IPS-NIHi11 (cell line): Measurements from ENCODE around the gene ACTR2.
"Not testable (repeated sequence)": the region's sequence is repeated elsewhere in the genome, so short reads cannot be mapped to it uniquely, and the experiment has no call there.

Source experiments
- DNase-seq: peaks from one replicate; pipeline ENCODE4 v3.0.0; 2012; ENCODE audit warnings: mixed read lengths, low spot score

ACTR2 gene

DNA sequence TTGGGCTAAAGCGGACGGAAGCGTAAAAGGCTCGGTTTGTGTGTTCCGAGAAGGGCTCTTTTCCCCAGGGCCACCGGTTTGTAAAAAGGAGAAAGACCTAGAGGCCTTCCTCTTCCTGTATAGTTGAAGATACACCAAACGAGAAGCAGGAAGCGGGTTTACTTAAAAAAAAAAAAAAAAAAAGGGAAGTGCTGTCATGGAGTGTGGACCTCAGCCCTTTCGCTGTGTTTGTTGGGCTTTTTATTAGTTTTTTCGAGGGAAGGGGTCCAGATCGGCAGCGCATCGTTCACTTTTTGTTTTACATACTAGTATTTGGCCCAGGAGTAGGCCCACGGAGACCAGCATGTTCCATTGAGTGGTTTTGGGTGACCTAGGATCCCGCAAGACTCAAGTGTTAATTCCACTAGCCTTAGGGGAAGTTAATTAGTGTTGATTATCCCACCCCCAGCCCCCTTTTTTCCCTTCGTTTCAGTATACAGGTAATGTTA is 676 bp downstream of the ACTR2 start:
- DNase-seq: peak; percentile 24

DNA sequence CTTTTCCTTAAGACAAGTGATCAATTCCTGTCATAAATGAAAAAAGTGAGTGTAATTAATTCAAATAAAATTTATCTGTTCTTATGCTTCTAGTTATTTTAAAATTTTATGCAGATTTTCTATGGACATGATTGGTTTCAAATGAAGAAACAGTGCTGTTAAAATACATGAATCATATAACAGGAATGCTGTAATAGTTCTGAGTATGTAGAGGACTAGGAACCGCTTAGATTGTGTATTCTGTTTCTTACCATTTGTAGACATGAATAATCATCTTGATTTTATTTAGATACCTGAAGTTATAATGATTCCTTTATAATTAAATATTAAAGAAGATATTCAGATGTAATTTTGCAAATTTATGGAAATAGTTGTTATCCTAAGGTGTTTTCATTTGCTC is 3.5 kb downstream of the ACTR2 start:
- DNase-seq: no peak

DNA sequence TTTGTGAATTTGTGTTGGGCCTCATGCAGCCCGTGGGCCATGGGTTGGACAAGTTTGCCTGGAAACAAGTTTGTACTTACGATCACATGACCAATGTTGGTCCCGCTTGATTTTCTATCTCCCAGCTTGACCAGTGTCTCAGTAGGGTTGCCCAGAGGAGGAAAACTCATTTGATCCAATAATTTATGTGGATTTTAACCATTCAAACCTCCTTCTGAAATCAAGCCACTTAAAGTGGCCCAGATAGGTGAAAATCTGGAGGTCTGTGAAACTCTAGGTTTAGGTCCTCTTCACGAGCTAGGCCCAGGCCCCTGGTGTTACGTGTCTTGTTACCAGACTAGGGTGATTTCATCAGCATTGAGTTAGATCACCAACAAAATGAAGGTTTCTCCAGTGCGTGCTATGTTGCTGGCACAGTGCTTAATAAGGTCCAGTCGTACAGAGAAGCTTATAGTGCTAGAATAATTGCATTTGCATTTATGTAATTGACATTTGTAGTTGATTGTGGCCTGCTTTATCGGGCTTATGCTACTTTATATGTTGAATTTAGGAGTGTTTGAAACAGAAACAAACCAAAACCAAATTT is 4.4 kb downstream of the ACTR2 start:
- DNase-seq: no peak

DNA sequence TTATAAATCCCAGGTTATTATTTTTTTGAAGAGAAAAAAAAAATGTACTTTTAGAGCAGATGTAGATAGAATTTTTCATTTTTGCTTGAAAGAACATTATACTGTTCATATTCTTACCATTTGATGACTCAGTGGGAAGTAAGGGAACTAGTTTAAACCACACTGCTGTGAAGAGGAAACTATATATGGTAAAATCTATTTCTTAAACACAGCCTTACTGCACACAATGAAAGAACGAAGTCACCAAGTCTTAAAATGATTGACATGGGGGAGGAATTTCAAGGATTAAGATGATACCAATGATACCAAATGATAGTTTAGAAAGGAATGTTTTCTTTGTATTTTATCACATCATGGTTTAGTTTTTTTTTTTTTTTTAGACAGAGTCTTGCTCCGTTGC is 5.0 kb downstream of the ACTR2 start:
- DNase-seq: no peak

DNA sequence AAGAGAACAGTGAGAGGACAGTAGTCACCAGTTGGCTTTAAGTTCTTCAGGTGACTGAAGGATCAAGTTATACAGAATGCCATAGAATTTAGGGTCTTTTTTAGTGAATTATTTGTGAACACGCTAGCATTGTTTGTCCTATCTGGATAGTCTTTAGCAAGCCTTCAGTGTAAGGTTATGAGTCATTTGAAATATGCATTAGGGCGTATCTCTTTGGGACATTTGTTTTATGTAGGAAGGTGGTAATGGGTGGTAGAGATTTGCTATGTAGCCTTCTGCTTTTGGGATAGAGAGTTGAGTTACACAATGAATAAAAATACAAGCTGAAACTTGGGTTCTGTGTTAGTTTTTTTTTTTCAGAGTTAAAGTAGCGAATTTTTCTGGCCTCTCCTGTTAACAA is 13.0 kb downstream of the ACTR2 start:
- no peak for DNase-seq

DNA sequence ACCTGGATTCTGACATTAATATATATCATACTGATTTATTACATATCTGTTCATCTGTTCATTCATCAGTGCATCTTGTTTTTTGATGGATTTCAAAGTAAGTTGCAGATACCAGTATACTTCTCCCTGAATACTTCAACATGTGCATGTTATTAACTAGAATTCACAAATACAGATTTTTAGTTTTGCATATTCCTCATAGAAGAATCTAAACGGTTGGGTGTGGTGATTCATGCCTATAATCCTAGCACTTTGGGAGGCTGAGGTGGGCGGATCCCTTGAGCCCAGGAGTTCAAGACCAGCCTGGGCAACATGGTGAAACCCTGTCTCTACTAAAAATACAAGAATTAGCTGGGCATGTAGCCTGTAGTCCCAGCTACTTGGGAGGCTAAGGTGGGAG is 16.8 kb downstream of the ACTR2 start:
- DNase-seq: not testable (repeated sequence)

DNA sequence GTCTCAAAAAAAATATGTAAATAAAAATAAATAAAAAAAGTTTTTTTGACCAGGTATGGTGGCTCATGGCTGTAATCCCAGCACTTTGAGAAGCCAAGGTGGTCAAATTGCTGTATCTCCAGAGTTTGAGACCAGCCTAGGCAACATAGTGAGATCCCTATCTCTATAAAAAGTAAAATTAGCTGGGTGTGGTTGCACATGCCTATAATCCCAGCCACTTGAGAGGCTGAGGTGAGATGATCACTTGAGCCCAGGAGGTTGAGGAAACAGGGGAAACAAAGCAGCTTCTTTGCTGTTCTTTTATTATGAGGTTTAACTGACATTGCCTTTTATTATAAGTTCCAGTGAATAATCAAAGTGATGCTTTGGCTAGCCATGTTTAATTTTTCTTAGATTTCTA is 25.0 kb downstream of the ACTR2 start:
- DNase-seq: no peak

DNA sequence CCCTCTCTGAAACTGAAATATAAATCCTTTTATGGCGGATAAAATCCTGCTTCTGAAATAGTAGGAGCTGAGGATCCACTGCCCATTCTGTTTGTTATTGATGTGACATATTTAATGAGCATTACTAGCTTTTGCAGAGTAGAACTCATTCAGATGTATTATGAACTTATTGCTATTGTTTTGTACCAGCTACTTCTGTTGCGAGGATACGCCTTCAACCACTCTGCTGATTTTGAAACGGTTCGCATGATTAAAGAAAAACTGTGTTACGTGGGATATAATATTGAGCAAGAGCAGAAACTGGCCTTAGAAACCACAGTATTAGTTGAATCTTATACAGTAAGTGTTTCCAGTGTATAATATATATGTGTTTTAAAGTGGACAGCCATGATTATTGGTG is 27.7 kb downstream of the ACTR2 start:
- DNase-seq: no peak

DNA sequence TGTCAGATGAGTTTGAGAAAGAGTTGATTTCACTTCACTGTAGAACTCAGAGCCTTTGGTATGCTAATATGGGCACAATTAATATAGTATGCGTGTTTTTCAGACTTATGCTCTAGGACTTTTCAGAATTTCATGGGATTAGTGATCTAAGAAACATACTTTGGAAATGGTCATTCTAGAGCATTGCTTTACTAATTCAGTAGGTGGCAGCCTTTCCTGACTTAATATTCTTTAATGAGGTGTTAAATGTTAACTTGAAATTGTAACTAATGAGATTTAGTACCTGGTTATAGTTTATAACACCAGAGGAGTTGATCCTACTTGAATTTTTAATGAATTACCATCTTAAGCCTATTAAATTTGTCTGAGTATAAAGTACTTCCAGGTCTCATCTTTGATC is 28.4 kb downstream of the ACTR2 start:
- DNase-seq: no peak

DNA sequence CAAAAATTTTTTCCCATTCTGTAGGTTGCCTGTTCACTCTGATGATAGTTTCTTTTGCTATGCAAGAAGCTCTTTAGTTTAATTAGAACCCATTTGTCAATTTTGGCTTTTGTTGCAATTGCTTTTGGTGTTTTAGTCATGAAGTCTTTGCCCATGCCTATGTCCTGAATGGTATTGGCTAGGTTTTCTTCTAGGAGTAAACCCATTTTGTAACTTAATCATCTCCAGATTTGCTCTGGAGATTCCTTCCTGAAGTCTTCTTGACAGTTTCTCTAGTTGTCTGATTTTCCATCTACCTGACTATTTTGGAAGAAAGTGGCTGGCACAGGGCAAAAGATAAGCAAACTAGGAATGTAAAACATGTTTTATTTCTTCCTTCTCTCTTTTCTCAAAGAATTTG is 30.2 kb downstream of the ACTR2 start:
- DNase-seq: not testable (repeated sequence)

DNA sequence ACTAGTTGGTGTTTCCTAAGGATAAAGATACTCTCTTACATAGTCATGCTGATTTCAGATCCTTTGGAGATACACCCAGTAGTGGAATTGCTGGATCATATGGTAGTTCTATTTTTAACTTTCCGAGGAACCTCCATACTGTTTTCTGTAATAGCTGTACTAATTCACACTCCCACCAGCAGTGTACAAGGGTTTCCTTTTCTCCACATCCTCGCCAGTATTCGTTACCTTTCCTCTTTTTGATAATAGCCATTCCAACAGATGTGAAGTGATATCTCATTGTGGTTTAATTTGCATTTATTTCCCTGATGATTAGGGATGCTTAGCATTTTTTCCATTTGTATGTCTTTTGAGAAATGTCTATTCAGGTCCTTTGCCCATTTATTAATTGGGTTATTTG is 34.0 kb downstream of the ACTR2 start:
- no peak for DNase-seq

DNA sequence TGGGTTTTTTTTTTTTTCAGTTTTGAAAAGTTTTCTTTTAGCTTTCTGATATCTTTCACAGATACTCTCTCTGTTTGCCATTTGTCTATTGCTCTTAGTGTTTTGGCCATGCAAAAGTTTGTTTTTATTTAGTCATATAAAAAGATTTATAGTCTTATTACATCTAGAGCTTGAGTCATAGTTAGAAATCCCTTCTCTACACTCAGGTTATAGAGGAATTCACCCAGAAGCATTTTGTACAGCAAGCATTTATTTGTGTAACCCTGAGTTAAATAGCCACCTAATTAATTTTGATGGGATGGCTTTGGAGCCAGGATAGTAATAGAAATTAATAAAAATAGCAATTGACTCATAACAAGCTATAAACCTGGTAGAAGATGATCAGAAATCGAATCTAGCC is 35.6 kb downstream of the ACTR2 start:
- no peak for DNase-seq

DNA sequence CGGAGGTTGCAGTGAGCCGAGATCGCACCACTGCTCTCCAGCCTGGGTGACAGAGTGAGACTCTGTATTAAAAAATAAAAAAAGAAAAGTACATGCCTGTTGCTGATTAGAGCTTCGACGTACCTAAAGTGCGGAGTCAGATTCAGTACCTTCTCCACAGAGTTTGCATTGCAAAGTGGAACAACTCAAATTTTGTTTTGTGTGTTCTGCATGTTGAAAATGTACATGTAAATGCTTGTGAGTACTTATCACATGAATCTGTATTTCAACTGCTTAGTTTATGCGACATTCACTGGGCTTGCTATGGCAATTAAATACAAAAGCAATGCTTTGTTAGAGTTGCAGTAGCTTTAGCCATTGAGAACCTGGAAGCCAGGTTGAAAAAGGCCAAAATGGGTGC is 36.4 kb downstream of the ACTR2 start:
- no peak for DNase-seq

DNA sequence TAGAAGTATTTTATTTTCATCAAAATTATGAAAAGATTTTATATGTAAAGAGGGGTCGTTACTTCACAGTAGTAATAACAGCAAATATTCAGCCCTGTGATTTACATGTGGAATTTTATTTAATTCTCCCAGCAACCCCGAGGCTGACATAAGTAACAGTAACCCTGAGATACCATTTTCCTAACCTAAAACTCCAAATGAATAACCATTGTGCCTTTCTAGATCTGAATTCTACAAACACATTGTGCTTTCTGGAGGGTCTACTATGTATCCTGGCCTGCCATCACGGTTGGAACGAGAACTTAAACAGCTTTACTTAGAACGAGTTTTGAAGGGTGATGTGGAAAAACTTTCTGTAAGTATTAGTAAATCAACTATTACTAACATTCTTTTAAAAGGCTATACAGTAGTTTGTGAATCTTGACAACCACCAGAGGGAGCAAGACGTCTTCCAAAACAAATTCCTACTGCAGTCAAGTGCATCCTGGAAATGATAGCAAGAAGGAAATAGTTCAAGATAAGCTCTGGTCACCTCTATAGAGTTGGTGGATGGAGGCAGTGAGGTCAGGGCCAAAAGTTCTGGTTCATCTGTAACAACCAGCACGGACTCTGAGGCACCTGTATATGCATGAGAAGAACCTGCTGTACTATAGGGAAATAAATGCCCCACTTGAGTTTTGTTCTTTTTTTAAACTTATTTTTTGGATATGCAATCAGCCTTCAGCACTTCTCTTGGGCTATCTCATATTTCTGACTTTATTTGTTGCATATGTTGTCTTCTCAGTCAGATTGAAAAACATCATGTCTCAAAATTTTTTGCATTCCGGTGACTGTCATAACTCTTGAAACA is 37.4 kb downstream of the ACTR2 start:
- peak; percentile 42 for DNase-seq

DNA sequence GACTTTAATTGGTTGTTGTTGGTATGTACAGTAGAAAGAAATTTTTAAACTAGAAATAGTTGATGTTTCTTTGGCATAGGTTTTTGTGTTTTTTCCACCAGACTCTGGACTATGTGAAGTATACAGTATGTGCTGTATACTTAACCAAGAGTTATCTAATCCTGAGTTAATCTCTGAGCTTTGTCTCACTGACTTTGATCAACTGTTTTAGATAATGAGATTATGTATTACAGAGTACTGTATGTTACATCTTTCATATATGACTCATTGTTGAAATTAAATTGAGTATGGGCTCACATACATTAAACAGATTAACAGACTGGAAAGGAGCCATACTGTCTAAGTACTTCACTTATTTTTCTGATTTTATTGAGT is 38.0 kb downstream of the ACTR2 start:
- DNase-seq: no peak

DNA sequence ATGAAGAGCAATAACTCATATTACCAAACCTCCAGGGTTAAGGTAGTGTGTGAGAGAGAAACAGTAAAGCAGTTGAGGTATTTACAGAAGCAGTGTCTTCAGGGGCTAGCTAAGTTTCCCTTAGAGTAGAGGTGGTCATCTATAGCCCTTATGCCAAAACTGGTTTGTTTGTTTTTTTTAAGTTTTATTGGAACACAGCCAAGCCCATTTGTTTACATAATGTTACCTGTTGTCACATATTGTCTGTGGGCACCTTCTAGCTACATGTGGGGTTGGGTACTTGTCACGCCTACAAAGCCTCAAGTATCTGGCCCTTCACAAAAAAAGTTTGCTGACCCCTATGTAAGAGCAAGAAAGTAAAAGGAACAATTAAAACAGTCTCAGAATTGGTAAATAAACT is 39.4 kb downstream of the ACTR2 start:
- DNase-seq: no peak

DNA sequence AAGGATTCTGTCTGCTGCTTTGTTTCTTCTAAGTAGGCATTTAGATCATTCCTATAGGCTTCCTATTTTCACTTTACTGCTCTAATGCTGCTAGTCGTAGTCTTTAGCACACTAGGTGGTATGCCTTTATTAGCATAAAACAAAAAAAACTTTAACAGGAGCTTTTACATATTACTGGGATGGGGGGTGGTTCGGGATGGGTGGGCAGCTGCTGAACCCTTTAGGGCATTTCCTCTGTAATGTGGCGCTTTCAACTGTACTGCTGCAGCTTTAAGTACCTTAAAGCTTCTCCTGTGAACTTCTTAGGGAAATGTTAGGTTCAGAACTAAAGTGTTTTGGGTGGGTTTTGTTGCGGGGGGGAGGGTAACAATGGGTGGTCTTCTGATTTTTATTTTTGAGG is 41.3 kb downstream of the ACTR2 start:
- DNase-seq: no peak

DNA sequence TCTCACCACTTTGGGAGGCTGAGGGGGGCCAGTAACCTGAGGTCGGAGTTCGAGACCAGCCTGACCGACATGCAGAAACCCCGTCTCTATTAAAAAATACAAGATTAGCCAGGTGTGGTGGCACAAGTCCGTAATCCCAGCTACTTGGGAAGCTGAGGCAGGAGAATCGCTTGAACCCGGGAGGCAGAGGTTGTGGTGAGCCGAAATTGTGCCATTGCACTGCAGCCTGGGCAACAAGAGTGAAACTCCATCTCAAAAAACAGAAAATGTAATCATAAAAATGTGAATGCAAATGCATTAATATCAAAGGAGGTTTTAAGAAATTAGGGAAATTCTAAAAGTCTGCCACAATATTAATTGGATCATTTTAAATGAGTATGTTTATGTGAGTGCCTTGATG is 45.7 kb downstream of the ACTR2 start:
- DNase-seq: no peak

DNA sequence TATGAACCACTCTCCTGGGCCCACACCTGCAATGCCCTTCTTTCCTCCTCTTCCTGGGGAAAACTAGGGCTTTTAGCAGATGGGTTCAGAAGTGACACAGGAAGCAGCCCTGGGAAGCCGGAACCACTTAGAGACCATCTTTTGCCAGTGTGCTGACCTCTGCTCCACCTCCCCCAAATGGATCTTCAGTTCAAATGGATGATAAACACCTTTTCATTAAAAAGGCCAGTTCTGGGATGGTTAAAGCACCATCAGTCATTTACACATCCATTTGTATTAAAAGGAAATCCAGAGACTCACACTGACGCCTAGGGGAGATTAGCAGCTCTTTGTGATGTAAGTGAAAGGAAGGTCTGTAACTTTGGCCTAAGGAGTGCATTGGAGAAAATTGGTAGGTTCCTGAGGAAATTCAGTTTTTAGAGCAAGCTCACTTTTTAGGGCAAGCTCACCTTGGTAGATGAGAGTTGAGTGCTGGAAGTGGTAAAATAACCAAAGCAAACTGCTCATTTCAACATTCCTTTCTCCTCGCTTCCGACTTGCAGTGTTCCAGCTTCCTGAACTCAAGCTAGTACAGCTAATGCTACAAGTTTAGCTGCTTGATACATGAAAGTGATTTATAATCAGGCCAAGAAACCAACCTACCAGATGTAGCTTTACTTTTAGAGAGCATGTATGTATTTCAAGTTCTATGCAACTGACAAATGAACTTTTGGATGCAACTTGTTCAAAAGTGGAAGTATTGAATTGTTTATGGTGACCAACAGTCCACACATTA is 47.7 kb downstream of the ACTR2 start:
- DNase-seq: peak; percentile 73

DNA sequence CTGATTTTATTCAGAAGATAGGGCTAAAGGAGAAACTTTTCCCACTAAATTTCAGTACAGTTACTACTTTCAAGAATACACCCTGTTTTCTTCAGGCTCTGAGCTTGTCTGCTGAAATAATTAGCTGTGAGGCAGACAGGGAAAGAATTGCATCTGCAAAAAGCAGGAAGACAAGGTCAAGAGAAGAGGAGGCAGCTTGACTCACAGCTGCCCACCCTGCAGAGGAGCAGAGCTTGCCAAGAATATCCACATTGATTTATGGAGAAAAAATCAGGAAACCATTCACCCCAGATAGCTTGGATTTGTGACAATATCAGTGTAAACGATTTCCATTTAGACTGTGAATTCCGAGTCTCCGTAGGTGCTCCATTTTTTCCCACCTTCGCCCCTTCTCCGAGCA is 49.0 kb downstream of the ACTR2 start:
- DNase-seq: no peak

DNA sequence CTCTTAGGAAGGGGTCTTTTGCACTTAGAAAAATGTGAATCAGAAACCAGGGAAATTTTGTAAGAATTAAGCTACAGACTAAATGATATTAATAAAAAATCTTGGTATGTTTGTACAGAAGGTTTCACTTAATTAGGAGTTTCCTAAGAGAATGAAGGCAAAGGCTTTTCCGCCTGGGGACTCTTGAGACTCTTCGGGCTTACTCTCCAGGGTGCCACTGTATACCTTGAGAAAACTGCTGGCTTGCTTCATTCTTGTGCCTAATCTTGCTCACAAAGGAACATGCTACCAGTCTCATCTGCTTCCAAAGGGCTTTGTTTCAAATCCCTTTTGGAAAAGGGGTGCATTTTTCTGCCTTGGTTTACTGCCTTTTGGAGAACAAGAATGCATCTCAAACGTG is 49.5 kb downstream of the ACTR2 start:
- no peak for DNase-seq

DNA sequence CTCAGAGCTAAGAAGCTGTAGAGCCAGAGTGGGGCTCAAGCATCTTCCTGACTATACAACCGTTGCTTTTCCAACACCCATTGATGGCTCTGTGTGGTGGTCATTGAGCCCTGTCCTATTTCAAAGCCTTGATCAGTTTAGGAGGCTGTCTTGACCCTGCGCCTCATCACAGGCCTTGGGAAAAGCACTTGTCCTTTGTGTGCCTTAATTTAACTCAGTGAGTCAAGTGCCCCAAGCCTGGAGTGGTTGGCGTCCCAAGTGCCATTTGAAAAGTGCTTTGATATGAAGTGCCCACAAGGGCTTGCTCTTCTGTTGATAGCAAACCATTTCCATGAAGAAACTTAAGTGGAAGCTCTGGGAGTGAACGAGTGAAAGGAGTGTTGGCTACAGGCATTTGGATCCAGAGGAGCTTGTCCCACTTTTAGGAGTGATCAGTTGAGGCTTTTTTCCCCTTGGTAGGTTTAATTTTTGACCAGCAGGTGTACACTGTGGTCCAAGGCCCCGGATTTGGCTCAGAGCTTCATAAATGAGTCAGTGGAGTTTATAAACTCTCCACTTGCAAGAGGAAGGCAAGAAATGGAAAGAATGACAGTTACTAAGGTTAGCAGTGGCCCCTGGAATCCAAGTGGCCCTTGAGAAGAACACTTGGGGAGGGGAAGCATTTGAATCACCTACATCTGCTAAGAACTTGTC is 50.3 kb downstream of the ACTR2 start:
- DNase-seq: no peak
